Endothelial cell of umbilical vein (primary cell): ENCODE measurements around the gene IL6ST. TPM values are rescaled to one million over a fixed set of nuclear protein-coding genes. Genes with fewer than 3 reads are reported as not detected.

Experiments used
- BruUV-seq: library from RNA; stranded (reverse); fragments of 400-500 nt; replicated peaks from 2 replicates; lab custom pipeline; 2021; lab: Mats Ljungman, UMichigan
- CTCF ChIA-PET: fragments of 300-600, 350-600 bp; sonication (Branson Sonifier 250); formaldehyde crosslinking; loops from one replicate; lab custom pipeline; 2021; ENCODE audit warnings: antibody characterized with exemption, inconsistent platforms; lab: Charles Lee
- POLR2A ChIA-PET: fragments of 300-600, 350-600 bp; sonication (Branson Sonifier 250); formaldehyde crosslinking; loops from one replicate; lab custom pipeline; 2021; ENCODE audit warnings: antibody characterized with exemption, inconsistent platforms; lab: Charles Lee
- DNase-seq: peaks from one replicate; pipeline ENCODE4 v3.0.0-alpha.2; 2011; ENCODE audit warnings: low read depth, low spot score
- FAIRE-seq: peaks from 2 replicates; lab custom pipeline; 2011; peaks lifted over from hg19 to GRCh38; lab: Jason Lieb, UNC
- H2AFZ ChIP-seq: 2 replicates; pipeline ENCODE4 v1.6.0; 2012; ENCODE audit warnings: low read depth, low read length, control low read depth, inconsistent platforms
- H3K27ac ChIP-seq: 2 replicates; pipeline ENCODE4 v1.5.1; 2011; ENCODE audit warnings: low read depth, mild to moderate bottlenecking, control low read depth, low read length, moderate library complexity; ENCODE audit not compliant: insufficient read depth
- H3K27me3 ChIP-seq, 2 experiments: 2 replicates each; pipeline versions ENCODE4 v1.6.0 to v1.6.1; 2011; ENCODE audit warnings: low read length in 2 of 2, mixed read lengths in 1 of 2; ENCODE audit not compliant: control insufficient read depth in 2 of 2, insufficient read depth in 2 of 2
- H3K36me3 ChIP-seq, 2 experiments: 2 replicates in 1 of 2; 3 replicates in 1 of 2; pipeline ENCODE4 v1.5.1; 2011; ENCODE audit warnings: low read length in 2 of 2, mild to moderate bottlenecking in 1 of 2, moderate library complexity in 1 of 2; ENCODE audit not compliant: control insufficient read depth in 2 of 2, insufficient read depth in 2 of 2; ENCODE audit errors: extremely low read depth in 1 of 2
- H3K4me1 ChIP-seq: 3 replicates; pipeline ENCODE4 v1.5.1; 2011; ENCODE audit warnings: mild to moderate bottlenecking, low read length; ENCODE audit not compliant: control insufficient read depth, insufficient read depth; ENCODE audit errors: extremely low read depth
- H3K4me2 ChIP-seq: 2 replicates; pipeline ENCODE4 v1.6.1; 2011; ENCODE audit warnings: low read length, control low read depth, mixed read lengths; ENCODE audit not compliant: insufficient read depth
- H3K4me3 ChIP-seq, 3 experiments: fragments of 200-600 bp in 1 of 3; sonication (generic), shearing (Covaris generic) in 1 of 3; replicated peaks in 1 of 3; 2 replicates each; pipeline ENCODE4 v1.5.1; 2011 to 2016; ENCODE audit warnings: control low read depth in 3 of 3, low read length in 3 of 3, mild to moderate bottlenecking in 2 of 3, inconsistent platforms in 1 of 3, low read depth in 1 of 3, moderate library complexity in 1 of 3; ENCODE audit not compliant: insufficient read depth in 1 of 3
- H3K79me2 ChIP-seq: 2 replicates; pipeline ENCODE4 v1.6.0; 2012; ENCODE audit warnings: low read length, inconsistent platforms; ENCODE audit not compliant: control insufficient read depth, insufficient read depth
- H3K9ac ChIP-seq: replicated peaks from 2 replicates; pipeline ENCODE3; 2011; ENCODE audit warnings: low read length, control low read depth; ENCODE audit not compliant: insufficient read depth; ENCODE audit errors: extremely low read depth
- H3K9me1 ChIP-seq: replicated peaks from 3 replicates; pipeline ENCODE4 v1.6.0; 2011; ENCODE audit warnings: mild to moderate bottlenecking, low read length; ENCODE audit not compliant: control insufficient read depth, insufficient read depth; ENCODE audit errors: extremely low read depth
- H3K9me3 ChIP-seq: replicated peaks from 2 replicates; pipeline ENCODE4 v1.5.1; 2012; ENCODE audit warnings: low read length, inconsistent platforms; ENCODE audit not compliant: control insufficient read depth, insufficient read depth
- H4K20me1 ChIP-seq: replicated peaks from 2 replicates; pipeline ENCODE3; 2011; ENCODE audit warnings: mild to moderate bottlenecking, low read length; ENCODE audit not compliant: control insufficient read depth, insufficient read depth; ENCODE audit errors: extremely low read depth
- EZH2 ChIP-seq: IDR thresholded peaks from 2 replicates; pipeline ENCODE4 v1.6.1; 2012; ENCODE audit warnings: borderline replicate concordance, low read depth, mild to moderate bottlenecking, moderate library complexity, low read length, inconsistent platforms; ENCODE audit not compliant: severe bottlenecking
- FOS ChIP-seq: IDR thresholded peaks from 2 replicates; pipeline ENCODE4 v1.6.1; 2011; ENCODE audit warnings: mild to moderate bottlenecking, low read length, moderate library complexity, borderline replicate concordance; ENCODE audit not compliant: insufficient read depth
- GATA2 ChIP-seq: IDR thresholded peaks from 2 replicates; pipeline ENCODE4 v1.7.0; 2011; ENCODE audit warnings: low read depth, mild to moderate bottlenecking, moderate library complexity, mixed read lengths, low read length; ENCODE audit not compliant: insufficient read length, insufficient read depth
- JUN ChIP-seq: IDR thresholded peaks from 2 replicates; pipeline ENCODE4 v1.6.1; 2011; ENCODE audit warnings: borderline replicate concordance, low read depth; ENCODE audit not compliant: insufficient read length, insufficient read depth
- POLR2A ChIP-seq: IDR thresholded peaks from 2 replicates; pipeline ENCODE4 v1.6.1; 2012; ENCODE audit warnings: low read depth, mild to moderate bottlenecking, control low read depth, low read length
- POLR2AphosphoS5 ChIP-seq: IDR thresholded peaks from 2 replicates; pipeline ENCODE4 v1.6.1; 2012; ENCODE audit warnings: low read depth, mild to moderate bottlenecking, control low read depth, low read length, moderate library complexity; ENCODE audit not compliant: insufficient read depth
- dilution Hi-C: fragments of 300-500 bp; cut with MboI; formaldehyde crosslinking; loops from one replicate; pipeline ENCODE4 v1.15.0; 2019; ENCODE audit warnings: low sequenced_read_pairs; ENCODE audit not compliant: extremely low pct_ligation_motif_present
- intact Hi-C: fragments of 100-400 bp; cut with micrococcal nuclease; formaldehyde crosslinking; loops from one replicate; pipeline ENCODE4 v1.10.0; 2022
- polyA plus RNA-seq, 4 experiments: library from polyadenylated mRNA; depleted of rRNA in 3 of 4; stranded (reverse) in 3 of 4; unstranded in 1 of 4; fragments of >200 nt; gene quantifications; 2 replicates each; pipeline versions ENCODE4 v1.2.1 to v1.2.3, GENCODE V29; 2011 to 2012; ENCODE audit warnings: missing spikeins in 1 of 4
- total RNA-seq: library from RNA; stranded (reverse); gene quantifications from 2 replicates; pipeline ENCODE4 v1.2.3, GENCODE V29; 2021
- TF ChIP-seq, protein P1 (sequence below): IDR thresholded peaks from 2 replicates; pipeline ENCODE4 v1.6.1; 2011; ENCODE audit not compliant: insufficient read depth, insufficient read length
- TF ChIP-seq, protein P2 (sequence below), 2 donors: IDR thresholded peaks; 1 replicate in 1 of 2; 2 replicates in 1 of 2; pipeline ENCODE4 v1.5.1; 2011; ENCODE audit warnings: low read length in 2 of 2, mild to moderate bottlenecking in 2 of 2, moderate library complexity in 2 of 2, control low read depth in 1 of 2, inconsistent platforms in 1 of 2, low read depth in 1 of 2; ENCODE audit not compliant: insufficient read depth in 1 of 2; ENCODE audit errors: extremely low read depth in 1 of 2

Gene IL6ST
- total and polyA plus RNA-seq, 2 donors (not counting 3 experiments of a cell fraction or from before 2014, with no cell fraction given) = 135 to 345 TPM

DNA sequence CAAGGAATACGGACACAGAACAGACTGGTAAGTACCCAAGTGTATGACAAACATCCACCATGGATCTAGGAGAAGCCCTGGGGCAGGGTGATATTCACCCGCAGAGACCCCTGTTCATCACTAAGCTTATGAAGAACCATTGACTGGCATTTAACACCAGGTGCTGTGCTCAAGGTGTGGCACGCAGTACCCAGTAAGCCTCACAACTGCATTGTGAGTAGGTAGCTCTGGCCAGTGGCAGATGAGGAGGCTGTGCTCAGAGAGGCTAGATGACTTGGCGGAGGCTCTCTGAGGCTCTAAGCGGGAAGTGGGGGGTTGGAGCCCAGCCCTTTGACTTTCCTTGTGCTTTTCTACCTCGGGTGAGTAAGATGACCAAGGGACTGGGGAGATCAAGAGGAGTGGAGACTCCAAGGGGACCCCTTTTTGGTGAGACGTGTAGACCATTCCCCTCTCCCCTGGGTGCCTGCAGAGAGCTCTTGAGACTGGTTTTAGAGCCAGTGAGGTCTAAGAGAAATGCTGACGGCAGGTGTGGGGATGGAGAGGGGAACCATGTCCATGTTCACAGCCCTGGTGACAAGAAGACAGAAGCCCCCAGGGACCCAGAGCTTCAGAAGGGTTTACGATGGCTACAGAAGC is 70.8 kb downstream of the IL6ST start:
- no peaks in the 10 kb centered on the region for H3K9me1 ChIP-seq
- ChIA-PET CTCF (interaction anchor here (1.3 to 2.2 kb wide), 3 partner anchors 8 to 16 kb away, joined by 5 to 14 read pairs (median 8); no protein-coding TSS in a partner anchor), POLR2A (interaction anchor here (0.6 kb wide), 1 partner anchor 346 kb away, joined by 8 read pairs; no protein-coding TSS in a partner anchor)
- H3K4me2 ChIP-seq = peak overlapping the region; percentile 42
- H2AFZ ChIP-seq = no peak overlapping the region
- TF ChIP-seq JUN = no peak
- TF ChIP-seq EZH2 = no peak
- TF ChIP-seq FOS = no peak
- no peak for TF ChIP-seq GATA2
- TF ChIP-seq, protein P1, sequence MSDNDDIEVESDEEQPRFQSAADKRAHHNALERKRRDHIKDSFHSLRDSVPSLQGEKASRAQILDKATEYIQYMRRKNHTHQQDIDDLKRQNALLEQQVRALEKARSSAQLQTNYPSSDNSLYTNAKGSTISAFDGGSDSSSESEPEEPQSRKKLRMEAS = no peak
- TF ChIP-seq POLR2AphosphoS5 = no peak
- TF ChIP-seq POLR2A = no peak
- TF ChIP-seq, protein P2, sequence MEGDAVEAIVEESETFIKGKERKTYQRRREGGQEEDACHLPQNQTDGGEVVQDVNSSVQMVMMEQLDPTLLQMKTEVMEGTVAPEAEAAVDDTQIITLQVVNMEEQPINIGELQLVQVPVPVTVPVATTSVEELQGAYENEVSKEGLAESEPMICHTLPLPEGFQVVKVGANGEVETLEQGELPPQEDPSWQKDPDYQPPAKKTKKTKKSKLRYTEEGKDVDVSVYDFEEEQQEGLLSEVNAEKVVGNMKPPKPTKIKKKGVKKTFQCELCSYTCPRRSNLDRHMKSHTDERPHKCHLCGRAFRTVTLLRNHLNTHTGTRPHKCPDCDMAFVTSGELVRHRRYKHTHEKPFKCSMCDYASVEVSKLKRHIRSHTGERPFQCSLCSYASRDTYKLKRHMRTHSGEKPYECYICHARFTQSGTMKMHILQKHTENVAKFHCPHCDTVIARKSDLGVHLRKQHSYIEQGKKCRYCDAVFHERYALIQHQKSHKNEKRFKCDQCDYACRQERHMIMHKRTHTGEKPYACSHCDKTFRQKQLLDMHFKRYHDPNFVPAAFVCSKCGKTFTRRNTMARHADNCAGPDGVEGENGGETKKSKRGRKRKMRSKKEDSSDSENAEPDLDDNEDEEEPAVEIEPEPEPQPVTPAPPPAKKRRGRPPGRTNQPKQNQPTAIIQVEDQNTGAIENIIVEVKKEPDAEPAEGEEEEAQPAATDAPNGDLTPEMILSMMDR (IDR thresholded peaks at IDR 0.05; ENCODE audit: extremely low read depth in 1 of 2, insufficient read depth in 1 of 2, low read depth in 1 of 2, low read length in 2 of 2) = no peak
- H3K36me3 ChIP-seq = no peaks in the 10 kb centered on the region
- H3K27ac ChIP-seq = peak overlapping the region; percentile 89
- H3K4me1 ChIP-seq = peaks cover 38% of the 10 kb centered on the region
- dilution Hi-C loops (no loop called here), intact Hi-C loops (loop anchor here (1.0 to 10.0 kb wide), 7 partner anchors 55 to 752 kb away; partner anchors contain the start of genes CDC20B, PLPP1 and SLC38A9)
- DNase-seq (no peak), FAIRE-seq (no peak)
- H4K20me1 ChIP-seq = no peaks in the 10 kb centered on the region
- BruUV-seq = no TSS peak
- H3K4me3 ChIP-seq = no peak overlapping the region
- H3K9me3 ChIP-seq = no peaks in the 10 kb centered on the region
- peak overlapping the region; percentile 78 for H3K9ac ChIP-seq
- H3K27me3 ChIP-seq = no peaks in the 10 kb centered on the region
- no peaks in the 10 kb centered on the region for H3K79me2 ChIP-seq
